GM19240 (cell line): ENCODE results near the gene SIDT2.

Experiments
- DNase-seq: peaks from one replicate; pipeline ENCODE4 v3.0.0; 2011; ENCODE audit warnings: low spot score; ENCODE audit not compliant: insufficient read length

SIDT2 gene

GRCh38 chr11:117220999-117221774 lies 42.6 kb downstream of the SIDT2 start:
- DNase-seq: no peak

- DNase-seq: no peak
Measured at GRCh38 chr11:117221775-117222517, 43.4 kb downstream of the SIDT2 start.

DNA sequence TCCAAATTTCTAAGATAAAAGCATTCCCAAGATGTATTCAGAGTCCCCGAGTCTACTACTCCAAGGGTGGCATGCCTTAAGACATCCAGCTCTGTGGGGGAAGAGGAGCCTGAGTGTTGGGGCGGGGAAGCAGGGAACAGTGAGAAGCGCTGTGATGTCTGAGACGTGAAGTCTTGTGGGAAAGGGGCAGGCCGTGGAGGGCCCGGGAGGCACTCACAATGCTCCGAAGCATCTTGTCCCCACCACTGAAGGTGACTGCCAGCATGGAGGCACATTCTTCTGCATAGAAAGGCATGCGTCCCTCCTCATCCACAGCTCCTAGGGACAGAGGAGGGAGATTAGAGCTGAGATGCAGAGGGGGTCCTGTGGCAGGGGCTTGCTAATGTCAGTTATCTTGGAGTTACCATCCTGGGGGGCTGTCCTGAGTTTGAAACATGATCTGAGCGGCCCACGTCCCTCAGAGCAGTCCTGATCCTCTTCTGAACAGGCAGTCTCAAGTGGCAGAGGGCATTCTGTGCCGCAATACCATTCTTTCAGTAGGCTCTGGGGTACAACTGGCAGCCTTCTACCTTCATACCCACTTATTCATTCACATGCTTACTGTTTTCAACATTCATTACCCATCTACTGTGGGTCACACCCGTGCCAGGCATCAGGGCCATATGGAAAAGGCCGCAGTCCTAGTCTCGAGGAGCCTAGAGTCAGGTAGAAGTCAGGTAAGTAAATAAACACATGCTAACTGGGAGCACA lies 44.6 kb downstream of the SIDT2 start:
- no peak for DNase-seq

DNA sequence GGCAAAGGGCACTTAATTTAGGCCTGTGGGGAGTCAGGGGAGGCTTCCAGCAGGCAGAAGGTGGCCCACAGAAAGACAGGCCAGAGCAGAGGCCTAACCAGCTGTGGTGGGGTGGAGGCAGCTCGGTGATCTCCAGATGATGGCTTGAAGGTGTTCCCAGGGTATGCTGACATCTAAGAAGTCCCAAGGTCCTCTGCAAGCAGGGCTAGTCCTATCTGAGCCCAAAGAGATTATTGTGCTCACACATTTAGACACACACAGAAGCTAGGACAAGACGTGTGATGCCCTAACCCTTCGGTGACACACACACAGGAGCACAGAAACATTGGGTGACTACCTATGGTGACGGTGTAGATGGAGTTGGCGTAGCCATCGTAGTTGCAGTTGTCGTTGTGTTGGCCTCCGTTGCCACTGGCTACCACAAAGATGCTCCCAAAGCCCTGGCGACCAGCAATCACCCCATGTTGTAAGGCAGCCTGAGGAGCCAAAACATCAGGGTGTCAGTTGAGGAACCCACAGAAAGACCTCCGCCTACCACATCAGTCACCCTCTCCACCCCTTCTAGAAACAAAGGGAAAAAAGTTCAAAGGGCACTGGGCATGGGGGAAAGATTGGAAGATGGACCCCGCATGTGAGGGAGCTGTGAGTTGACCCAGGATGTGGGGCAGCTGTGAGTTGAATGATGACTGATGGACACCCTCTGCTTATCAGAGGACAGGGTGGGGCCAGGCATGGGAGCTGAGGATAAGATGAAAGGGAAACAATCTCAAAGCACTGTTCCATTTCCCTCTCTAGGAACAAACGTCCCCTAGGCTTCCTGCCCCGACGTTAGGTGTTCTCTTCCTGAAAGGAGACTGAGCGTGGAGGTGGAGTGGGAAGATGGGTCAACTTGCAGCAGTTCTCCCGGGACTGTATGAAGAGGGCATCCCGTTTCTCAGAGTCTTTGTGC lies 45.5 kb downstream of the SIDT2 start:
- DNase-seq: no peak

DNA sequence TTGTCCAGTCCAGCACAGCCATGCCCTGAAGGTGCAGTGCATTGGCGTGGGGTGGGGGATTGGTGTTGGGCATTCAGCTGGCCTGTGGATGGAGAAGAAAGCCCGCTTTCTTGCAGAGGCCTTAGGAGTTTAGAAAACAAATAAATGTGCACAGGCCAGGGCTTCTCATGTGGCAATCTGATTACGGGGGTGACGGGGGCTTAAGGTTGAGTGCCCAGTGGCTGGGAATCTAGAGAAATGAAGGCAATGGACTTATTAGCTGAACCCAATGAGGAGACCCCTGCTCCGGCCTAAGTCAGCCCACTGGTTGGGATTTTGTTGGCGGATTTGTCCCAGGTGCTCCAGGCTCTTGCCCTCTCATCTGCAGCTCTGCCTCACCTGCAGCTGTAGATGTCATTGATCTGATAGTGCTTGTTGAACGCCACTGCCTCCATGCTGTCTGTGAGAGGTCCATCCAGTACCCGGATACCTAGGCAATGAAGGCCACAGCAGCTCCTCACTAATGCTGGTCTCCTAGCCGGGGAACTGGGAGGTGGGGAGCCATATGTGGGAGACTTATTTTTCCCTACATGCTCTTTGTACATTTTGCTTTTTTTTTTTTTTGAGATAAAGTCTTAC lies 47.1 kb downstream of the SIDT2 start:
- DNase-seq: no peak

DNA sequence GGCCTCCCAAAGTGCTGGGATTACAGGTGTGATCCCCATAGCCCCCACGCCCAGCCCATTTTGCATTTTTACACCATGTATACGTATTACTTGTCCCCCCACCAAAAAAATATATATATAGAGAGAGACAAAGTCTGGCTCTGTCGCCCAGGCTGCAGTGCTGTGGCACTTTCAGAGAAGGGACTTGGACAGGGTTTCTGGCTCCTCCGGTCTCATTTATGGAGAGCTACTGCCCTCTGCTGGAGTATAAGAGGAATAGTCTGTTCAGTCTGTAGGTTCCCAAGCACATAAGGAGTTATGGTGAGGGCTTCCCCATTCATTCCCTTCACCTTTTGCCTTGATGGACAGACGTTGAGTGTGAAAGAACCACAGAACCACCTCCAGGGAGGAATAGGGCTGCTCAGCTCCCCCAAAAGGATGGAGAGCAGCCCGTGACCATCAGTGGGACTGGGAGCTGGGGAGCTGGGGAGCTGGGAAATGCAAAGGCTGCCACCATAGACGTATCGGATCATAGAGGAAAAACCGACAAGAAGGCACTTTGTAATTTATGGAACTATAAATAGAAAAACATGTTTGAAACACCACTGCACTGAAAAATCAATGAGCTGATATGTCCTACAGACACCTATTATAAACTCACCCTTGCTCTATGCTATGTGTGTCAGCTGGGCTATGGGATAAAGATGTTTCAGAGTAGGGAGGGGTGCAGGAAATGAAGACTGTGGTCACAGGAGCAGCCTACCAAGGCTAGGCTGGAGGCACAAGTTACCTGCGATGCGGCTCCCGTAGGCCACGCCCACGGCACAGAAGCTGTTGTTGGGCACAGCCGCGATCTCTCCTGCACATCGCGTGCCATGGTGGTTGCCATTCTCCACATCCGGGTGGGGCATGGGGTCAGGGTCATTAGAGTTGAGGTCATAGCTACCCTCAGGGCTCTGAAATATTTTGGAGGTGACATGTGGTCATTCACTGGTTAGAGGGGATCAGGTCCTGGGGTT lies 48.1 kb downstream of the SIDT2 start:
- DNase-seq: peak; percentile 49

- no peak for DNase-seq
Measured at GRCh38 chr11:117228091-117228490, 49.5 kb downstream of the SIDT2 start.

- DNase-seq: no peak
Measured at GRCh38 chr11:117229411-117229810, 50.9 kb downstream of the SIDT2 start.

DNA sequence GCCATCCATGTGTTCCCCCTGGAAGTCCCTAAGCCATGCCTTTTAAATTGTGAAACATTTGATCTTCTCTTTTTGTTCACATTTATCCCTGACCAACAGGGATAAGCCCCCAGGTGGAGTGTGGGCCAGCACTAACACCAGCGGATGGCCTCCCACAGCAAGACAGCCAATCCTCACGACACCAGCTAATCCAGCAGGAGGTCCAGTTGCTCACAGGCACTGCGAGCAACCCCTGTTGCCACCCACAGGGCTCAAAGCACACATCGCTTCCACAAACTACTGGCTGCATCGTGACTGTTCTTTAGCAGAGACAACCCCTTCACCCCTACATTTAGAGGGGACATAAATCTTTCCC lies 51.4 kb downstream of the SIDT2 start:
- no peak for DNase-seq

DNA sequence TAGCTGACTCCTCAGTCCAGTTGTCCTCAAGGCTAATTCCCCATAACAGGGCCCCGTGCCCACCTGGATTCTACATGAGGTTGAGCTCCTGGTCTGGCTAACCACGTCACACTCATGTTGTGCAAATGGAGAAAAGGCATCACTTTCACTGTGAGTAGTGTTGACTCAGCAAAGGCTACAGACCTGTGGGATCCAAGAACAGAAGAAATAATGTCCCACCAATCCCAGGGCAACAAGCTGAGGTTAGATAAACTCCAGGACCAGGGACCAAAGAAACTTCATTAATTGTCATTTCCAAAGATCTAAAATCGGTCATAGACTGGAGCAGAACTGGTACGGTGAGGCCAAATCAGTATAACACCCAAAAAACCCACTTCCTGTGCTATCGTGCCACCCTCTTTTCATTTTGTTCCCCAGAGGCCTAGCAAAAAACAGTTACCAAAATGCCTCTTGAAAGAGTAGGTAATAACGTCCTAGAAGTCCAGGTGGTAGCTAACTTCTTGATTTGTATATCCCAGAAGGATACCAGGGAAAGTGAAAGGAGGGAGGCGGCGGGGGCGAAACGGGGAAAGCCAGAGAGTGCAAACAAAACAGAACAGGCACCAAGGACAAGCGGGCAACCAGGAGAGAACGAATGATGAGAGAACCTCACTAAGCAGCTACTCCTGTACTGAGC lies 51.9 kb downstream of the SIDT2 start:
- DNase-seq: no peak

DNA sequence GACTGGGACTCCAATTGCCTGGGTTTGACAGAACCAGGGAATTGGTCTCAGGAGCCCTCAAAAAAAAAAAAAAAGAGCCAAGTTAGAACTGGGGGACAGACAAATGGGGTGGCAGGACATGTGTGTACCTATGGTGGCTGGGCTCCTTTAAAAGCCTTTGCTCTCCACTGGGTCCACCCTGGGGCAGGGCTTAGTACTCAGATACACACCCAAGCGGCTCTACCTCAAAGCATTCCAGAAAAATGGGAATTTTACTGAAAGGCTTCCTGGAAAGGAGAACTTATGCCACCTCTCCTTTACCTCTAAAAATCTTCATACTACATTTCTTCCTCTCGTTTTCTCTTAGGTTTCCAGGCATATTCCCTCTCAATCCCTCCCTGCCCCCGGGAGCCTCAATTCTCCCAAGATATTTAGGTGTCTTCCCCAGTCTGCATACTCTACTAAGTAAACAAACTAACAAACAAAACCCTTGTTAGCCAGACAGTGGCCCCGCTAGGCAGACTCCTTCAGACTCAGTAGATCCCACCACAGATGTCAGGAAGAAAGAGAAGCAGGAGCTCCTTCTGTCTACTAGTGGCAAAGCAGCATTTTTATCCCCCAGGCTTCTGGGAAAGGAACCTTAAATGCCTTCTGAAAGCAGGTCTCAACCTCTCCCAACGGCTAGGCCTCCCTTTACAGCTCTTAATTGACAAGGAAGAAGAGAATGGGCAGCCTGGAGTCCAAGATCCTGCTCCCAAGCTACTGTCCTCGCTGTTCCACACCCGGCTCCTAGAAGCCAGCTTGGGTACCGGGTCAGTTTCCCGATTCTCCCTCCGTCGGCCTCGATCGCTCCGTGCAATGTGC lies 52.7 kb downstream of the SIDT2 start:
- no peak for DNase-seq

DNA sequence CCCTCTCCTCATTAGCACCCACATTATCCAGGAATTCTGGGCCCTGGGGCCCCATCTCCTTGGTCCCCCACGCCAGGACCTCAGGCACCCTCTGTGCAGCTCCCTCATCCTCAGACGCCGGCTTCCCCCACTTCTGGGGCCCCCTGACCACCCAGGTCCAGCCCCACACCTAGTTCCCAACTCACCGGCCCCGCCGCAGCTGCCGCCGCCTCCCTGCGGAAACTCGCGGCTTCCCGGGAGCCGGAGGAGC lies 53.2 kb downstream of the SIDT2 start, which contains the start of gene PCSK7:
Gene PCSK7, minus strand, starts transcription at position 232 of the 250 bp plus-strand sequence. CDS start 2,229 bp downstream, outside the sequence.
- no peak for DNase-seq

DNA sequence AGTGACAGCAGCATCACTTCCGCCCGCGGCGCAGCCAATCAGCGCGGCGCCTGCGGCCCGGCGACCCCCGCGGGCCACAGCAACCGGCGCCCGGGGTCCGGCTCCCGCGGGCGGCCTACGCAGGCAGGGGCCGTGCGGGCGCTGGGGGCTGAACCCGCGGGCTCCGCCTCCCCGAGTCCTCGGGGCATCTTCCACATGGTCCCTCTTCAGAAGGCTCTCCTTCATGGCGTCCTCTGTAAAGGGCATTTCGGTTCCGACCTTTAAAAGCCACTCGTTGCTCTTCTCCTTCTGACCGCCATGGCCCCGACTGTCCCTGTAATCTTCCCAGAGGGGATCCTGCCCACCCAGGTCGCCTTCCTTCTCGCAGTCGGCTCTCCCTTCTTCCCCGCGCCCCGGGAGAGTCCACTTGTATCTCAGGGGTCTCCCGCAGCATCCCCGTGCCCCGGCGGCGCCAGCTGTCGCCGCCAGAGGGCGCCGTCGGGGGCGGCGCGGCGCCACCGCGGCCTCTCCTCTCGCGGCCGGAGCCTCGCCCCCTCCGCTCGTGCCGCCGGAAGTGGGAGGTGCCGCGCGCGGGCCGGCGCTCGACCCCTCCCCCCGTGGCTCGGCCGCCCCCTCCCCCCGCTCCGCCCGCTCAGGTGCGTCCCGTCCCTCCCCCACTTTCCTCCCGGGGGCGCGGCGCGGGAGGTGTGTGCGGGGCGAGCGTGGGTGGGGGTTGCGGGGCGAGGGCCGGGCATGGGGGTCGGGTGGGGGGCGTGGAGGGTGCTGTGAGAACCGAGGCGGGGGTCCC lies 53.7 kb downstream of the SIDT2 start, which contains the start of gene RNF214:
Gene RNF214, plus strand, starts transcription at position 580 of the 787 bp plus-strand sequence. CDS start 1,602 bp downstream, outside the sequence.
- DNase-seq: peak; percentile 92

DNA sequence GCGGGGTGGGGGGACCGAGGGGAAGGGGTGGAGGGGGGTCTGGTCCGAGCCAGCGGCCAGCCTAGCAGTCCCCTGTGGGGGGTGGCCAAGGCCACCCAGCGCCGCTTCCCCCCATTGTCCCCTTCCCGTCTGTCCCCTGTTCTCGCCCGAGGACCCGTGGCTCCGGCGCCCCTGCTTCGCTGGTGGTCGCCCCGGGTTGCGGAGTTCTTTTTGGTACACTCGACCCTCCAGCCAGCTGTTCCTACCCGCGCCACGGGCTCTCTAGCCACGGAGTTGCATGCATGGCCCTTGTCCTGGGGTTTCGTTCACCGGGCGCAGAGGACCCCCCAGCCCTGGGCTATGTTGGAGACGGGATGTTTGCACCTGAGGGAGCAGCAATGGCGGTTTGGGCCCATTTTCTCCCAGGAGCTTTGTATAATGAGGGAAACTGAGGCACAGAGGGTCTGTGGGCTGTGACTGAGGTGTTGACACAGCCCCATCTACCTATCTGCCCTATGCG lies 54.4 kb downstream of the SIDT2 start:
- DNase-seq: no peak

GRCh38 chr11:117238221-117238620 lies 59.7 kb downstream of the SIDT2 start:
- no peak for DNase-seq

DNA sequence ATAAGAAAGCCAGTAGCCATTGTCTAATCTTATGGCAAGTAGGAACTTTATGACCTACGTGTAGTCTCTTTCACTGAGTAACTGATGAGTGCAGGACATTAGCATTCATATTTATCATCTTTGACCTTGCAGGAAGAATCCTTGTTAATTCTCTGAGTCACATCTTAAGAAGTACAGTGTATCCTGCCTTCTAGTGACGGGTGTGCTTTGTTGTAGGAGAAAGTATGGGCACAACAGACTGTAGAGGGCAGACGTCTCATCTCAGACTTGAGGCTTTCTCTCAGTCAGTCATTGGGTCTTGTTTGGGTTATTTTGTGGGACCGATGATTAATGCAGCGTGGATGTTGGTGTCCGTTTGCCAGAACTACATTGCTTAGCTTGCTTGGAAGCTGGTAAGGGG lies 60.8 kb downstream of the SIDT2 start:
- DNase-seq: no peak
